ENCODE data around the gene RASA2.

RASA2 gene

GRCh38 chr3:141486746-141487520 lies at the start of gene RASA2:
RASA2 (plus strand) TSS chr3:141487027; CDS start chr3:141487084, 57 bp downstream.
- DNase-seq (ENCODE audit: low spot score), result peak; percentile 85

GRCh38 chr3:141439589-141439988 lies 47.2 kb upstream of the RASA2 start:
- no peak for DNase-seq (ENCODE audit: low spot score)

DNA sequence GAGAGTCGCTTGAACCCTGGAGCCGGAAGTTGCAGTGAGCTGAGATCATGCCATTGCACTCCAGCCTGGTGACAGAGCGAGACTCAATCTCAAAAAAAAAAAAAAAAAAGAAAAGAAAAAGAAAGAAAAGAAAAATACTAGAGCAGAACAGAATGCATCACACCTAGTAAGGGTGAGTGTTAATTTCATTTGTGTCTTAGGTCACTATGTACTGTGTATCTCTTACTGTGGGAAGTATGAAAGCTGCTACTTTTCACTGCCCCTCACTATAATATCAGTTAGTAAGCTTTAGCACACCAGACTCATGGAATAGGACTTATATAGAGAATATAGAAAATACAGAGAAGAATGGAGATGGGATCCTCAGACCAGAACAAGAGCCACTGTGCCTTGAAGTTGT lies 45.9 kb upstream of the RASA2 start:
- no peak for DNase-seq (ENCODE audit: low spot score)

DNA sequence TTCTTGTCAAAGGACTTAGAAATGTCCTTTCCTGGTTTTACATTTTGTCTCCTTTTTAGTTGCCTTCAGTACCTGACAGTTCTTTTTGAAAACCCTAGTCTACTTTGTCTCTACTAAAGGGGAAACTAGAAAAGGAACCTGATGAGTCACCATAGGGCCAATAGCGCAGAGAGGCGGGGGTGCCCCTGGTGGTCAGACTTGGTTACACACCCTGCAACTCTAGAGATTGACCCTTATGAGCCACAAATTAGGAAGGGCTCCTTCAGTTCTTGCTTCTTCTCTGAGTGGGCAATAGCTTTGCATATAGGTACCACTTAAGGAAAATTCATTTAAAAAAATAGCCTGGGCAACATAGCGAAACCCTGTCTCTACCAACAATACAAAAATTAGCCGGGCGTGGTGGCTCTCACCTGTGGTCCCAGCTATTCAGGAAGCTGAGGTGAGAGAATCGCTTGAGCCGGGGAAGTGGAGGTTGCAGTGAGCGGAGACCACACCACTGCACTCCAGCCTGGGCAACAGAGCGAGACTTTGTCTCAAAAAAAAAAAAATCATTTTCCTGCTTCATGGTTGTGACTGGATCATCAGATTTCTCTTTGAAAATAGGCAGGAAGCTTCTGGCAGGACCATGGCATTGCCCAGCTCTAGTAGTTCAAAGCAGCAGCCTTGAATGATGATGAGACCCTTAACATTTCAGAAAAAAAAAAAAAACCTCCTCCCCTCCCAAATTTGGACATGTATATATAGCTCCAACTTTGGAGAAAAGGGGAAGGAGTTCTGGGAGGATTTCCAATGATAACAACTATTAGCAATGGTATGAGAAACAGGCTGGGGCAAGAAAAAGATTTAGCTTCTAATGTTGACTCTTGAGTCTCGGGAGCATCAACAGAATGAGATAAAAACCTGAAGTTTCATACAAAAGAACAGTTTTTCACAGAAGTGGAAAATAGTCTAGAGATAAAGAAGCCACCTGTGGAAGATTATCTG lies 45.2 kb upstream of the RASA2 start:
- no peak for DNase-seq (ENCODE audit: low spot score)

GRCh38 chr3:141442446-141442845 lies 44.4 kb upstream of the RASA2 start:
- no peak for DNase-seq (ENCODE audit: low spot score)

DNA sequence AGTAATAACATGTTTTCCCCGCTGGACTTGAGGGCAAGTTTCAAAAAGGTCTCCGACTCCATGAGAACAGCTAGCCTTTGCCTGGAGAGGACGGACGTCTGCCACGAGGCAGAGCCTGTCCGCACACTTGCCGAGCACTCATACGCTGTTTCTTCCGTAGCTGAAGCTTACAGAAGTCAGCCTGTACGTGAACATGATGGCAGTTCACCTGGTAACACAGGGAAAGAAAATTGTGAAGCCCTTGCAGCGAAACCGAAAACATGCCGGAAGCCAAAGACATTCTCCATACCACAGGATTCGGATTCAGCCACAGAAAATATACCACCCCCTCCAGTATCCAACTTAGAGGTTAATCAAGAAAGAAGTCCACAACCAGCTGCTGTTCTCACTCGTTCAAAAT lies 43.9 kb upstream of the RASA2 start:
- DNase-seq (ENCODE audit: low spot score), result no peak

DNA sequence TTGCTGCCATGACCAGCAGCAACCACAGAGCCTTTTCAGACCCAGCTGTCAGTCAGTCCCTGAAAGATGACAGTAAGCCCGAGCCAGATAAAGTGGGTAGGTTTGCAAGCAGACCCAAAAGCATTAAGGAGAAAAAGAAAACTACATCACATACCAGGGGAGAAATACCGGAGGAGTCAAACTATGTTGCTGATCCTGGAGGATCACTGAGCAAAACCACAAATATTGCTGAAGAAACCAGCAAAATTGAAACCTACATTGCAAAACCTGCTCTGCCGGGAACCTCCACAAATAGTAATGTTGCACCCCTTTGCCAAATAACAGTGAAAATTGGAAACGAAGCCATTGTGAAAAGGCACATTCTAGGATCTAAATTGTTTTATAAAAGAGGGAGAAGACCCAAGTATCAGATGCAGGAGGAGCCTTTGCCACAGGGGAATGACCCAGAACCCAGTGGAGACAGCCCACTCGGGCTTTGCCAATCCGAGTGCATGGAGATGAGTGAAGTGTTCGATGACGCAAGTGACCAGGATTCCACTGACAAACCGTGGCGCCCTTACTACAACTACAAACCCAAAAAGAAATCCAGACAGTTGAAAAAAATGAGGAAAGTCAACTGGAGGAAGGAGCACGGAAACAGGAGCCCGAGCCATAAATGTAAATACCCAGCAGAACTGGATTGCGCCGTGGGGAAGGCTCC lies 42.1 kb upstream of the RASA2 start:
- DNase-seq (ENCODE audit: low spot score), result no peak

- DNase-seq (ENCODE audit: low spot score), result no peak
Measured at GRCh38 chr3:141445990-141446389, 40.8 kb upstream of the RASA2 start.

GRCh38 chr3:141446737-141447136 lies 40.1 kb upstream of the RASA2 start:
- no peak for DNase-seq (ENCODE audit: low spot score)

DNA sequence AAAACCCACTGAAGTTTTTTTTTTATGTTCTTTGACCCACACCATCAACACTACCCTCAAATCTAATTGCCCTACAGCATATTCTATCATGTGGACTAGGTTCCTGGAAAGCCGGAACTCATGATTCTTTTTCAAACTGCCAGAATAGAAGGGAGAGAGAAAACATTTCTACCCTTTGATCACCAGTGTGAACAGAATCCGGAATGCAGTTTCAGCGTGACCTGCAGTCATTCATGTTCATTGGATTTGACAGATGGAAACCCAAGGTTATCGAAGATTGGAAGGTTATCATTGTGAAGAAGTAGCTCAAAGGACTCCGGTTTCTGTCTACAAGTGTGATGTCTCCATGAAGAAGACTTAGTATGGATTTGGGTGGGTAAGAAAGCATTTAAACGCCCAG lies 39.4 kb upstream of the RASA2 start:
- DNase-seq (ENCODE audit: low spot score), result no peak

GRCh38 chr3:141448606-141449220 lies 38.1 kb upstream of the RASA2 start:
- DNase-seq (ENCODE audit: low spot score), result no peak

GRCh38 chr3:141449424-141449823 lies 37.4 kb upstream of the RASA2 start:
- DNase-seq (ENCODE audit: low spot score), result no peak

DNA sequence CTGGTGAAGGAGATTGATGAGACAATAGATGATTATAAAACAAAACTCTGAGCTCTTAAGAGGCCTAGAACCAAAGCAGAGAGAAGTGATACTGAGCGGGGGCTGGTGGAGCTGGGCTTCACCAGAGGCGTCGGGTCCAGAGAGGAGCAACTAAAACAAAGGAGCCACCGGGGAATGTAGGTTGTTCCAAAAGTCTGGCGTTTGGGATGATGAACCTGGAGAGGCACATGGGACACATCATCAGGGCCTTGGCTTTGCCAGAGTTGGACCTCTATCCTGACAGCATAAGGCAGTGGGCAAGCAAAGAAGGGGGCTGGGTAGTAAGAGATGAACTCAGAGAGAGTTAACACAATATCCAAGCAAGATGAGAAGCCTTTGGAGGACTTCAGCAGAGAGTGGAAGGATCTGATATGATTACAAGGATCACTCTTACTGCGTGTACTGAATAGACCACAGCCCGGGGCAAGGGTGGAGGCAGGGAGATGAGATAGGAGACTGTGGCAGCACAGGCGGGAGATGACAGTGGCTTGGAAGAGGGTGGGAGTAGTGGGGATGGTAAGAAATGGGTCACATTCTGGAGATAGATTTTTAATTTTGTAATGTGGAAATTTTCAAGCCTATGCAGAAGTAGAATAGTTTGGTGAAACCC lies 36.0 kb upstream of the RASA2 start:
- DNase-seq (ENCODE audit: low spot score), result no peak

GRCh38 chr3:141452045-141452444 lies 34.8 kb upstream of the RASA2 start:
- no peak for DNase-seq (ENCODE audit: low spot score)

GRCh38 chr3:141452773-141453172 lies 34.1 kb upstream of the RASA2 start:
- no peak for DNase-seq (ENCODE audit: low spot score)

DNA sequence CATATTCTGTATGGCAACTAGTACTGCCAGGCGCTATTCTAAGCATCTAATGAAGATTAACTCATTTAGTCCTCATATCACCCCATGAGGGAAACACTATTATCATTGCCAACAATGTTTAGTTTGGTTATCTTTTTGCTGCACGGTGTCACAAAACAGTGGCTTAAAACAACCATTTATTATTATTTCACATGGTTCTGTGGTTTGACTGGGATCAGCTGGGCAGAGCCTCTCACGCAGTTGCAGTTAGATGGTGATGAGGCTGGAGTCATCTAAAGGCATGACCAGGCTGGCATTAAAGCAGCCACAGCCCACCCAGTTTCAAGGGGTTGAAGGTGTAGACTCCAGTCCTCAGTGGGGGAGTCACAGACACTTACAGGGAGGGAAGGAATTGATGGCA lies 32.8 kb upstream of the RASA2 start:
- no peak for DNase-seq (ENCODE audit: low spot score)

DNA sequence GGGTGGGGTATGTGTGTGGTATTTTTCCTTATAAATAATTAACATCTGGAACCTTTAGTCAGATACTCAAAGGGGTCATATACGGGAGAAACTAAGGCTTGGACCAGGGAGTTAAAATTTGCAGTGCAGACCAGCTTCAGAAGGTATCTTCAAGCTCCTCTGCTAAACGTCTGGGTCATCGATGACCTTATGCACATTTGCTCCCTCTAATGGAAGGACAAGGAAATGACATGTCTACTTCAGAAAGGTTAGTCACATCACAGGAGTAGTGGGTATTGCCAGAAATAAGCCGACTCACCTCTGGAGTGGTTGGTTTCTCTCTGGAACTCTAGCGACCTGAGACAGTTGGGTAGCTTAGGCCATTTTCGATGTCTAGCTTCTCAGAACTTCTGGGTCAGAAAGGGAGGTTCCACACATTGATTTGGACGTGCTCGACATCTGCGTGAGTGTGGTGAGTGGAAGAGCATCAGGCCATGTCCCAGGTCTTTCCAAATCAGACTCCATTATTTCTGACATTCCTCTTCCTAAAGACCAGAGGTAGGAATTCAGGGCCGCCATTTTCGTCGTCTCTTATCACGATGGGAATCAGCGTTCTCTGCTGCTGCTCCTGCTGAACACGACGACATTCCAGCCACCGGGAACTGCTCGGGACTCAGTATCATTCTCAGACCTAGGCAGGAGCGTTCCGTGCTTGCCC lies 31.8 kb upstream of the RASA2 start:
- no peak for DNase-seq (ENCODE audit: low spot score)

DNA sequence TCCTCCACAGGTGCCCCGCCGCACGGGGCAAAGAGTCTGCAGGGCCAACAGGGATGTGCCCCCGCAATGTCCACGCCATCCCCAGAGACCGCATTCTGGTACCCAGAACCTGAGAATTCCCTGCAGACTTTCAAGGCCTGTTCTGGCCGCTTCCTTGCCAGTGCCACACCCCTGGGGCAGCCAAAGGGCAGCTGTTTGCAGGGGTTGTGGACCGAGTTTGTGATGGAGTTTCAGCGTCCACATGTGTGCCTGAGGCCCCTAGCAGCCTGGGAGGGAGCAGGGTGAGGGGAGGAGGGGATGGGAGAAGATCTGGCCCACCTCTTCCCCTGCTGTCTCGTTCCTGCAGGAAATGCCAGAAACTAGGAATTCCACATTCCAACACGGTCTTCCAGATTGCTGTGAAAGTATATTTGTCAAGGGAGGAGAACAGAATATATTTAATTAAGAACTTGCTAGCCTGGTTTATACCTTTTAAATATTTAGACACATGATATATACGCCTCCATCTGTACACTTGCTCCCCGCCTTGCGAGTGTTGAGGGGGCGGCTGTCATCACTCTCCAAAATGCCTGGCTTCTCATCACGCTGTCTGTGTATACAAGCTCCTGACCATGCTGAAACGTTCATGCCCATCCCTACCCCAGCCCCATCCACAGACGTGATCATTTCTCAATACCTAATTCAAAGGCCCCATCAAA lies 31.1 kb upstream of the RASA2 start:
- DNase-seq (ENCODE audit: low spot score), result no peak

DNA sequence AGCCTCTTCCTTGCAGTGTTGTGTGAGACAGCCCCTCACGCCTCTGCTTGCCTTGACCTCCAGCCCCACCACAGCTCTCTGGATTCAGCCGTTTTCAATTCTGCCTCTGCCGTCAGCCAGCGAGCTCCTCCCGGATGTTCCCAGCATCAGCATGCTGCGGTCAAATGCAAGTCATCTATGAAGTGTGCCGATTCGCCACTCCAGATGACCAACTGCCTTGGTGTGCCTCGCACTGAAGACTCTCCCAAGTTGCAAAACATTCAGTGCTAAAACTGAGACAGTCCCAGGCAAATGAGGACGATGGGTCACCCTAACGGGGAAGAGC lies 30.6 kb upstream of the RASA2 start:
- no peak for DNase-seq (ENCODE audit: low spot score)

DNA sequence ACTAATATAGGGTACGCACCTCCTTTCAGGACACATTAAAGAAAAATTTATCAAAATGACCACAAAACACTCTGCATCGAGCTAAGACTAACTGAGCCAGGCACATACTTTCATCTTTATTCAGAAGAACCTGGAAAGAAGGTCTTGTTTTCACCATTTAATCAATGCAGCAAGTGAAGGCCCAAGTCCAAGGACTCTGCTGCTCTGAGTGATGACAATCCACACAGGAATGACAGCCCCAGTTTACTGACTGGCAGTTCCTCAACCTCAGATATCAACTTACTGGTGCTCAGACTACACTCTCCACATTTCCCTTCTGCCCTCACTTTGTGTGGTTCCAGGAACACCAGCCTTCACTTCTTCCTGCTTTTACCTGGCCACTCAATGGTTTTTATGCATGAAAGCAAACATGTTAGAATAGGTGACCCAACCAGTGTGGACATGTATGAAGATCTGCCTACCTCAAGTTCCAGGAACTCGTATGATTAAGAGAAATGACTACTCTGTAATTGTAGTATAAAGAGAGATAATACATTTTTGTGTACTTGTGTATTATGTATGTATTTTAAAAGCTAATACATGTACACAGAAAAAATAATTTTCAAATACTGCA lies 29.1 kb upstream of the RASA2 start:
- DNase-seq (ENCODE audit: low spot score), result no peak
